ENCODE measurements around the gene VTI1A. TPM values are rescaled to one million over a fixed set of nuclear protein-coding genes. Genes with fewer than 3 reads are reported as not detected.

VTI1A gene
- total and polyA plus RNA-seq, 9 of the 15 experiments (the other 6 are each of a cell fraction or from before 2014, with no cell fraction given) = 9.3 to 21.4 (median 16.0) TPM

- no peak for TF ChIP-seq GTF2A2 (tag; IDR thresholded peaks at IDR 0.05)
These were observed 39.3 kb upstream of the VTI1A start (continued) for GRCh38 chr10:112407696-112408095.

DNA sequence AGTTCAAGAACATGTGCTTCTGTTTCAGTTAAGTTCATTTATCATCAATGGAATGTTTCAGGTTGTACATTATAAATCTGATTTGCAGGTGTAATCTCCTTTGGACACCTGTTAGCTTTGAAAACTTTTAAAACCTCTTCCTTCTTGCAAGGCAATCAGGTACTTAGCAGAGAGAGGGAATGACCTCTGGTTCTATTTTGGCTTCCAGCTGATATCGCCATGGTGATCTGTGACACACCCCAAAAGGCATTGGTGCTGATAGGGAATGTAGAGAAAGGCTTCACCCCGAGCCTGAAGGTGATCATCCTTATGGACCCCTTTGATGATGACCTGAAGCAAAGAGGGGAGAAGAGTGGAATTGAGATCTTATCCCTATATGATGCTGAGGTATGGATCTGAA, 37.7 kb upstream of the VTI1A start:
- no peak for FAIRE-seq
- Histone ChIP-seq H3K9me1 (ENCODE audit: control insufficient read depth, insufficient read depth, low read length) (no peaks in the 10 kb centered on the region), H3K4me2 (ENCODE audit: insufficient read depth, low read length) (no peak overlapping the region), H3K9me3 (replicated peaks; ENCODE audit: control insufficient read depth, insufficient read depth, low read depth, low read length) (no peaks in the 10 kb centered on the region), H4K20me1 (replicated peaks; ENCODE audit: control insufficient read depth, insufficient read depth, low read length) (no peaks in the 10 kb centered on the region), H3K27me3 (ENCODE audit: control insufficient read depth in 2 of 2, insufficient read depth in 2 of 2, low read length in 2 of 2) (no peaks in the 10 kb centered on the region; a peak in 1 of 5 replicates), H2AFZ (ENCODE audit: low read depth, low read length) (no peak overlapping the region), H3K9ac (ENCODE audit: insufficient read depth in 1 of 2, low read depth in 2 of 2, low read length in 2 of 2) (no peak overlapping the region), H3K4me3 (no peak overlapping the region), H3K36me3 (ENCODE audit: control insufficient read depth, insufficient read depth, low read length) (no peaks in the 10 kb centered on the region), H3K4me1 (replicated peaks in 1 of 2; ENCODE audit: control insufficient read depth in 2 of 2, insufficient read depth in 2 of 2, low read length in 2 of 2) (peaks cover 0 to 5% of the 10 kb centered on the region in 2 experiments; a peak in 3 of 5 replicates), H3K27ac (ENCODE audit: extremely low read depth, low read depth, low read length) (no peak overlapping the region), H3K79me2 (ENCODE audit: control insufficient read depth, insufficient read depth, low read length) (no peaks in the 10 kb centered on the region)
- in situ Hi-C loops (cut with MboI) = no loop called here
- ATAC-seq = no peak
- ChIA-PET POLR2A (no interaction called here), CTCF (ENCODE audit: low intra/inter-chr PET ratio) (no interaction called here)
- intact Hi-C loops (cut with micrococcal nuclease) = no loop called here
- no peak for DNase-seq (ENCODE audit: extremely low read depth in 1 of 4, low spot score in 3 of 4)
- 0% methylated on average over 2 of the region's 2 CpGs for WGBS (ENCODE audit: insufficient coverage, low coverage, missing lambda C conversion rate)
- TF ChIP-seq, protein P1, sequence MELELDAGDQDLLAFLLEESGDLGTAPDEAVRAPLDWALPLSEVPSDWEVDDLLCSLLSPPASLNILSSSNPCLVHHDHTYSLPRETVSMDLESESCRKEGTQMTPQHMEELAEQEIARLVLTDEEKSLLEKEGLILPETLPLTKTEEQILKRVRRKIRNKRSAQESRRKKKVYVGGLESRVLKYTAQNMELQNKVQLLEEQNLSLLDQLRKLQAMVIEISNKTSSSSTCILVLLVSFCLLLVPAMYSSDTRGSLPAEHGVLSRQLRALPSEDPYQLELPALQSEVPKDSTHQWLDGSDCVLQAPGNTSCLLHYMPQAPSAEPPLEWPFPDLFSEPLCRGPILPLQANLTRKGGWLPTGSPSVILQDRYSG (tag; conservative IDR thresholded peaks at IDR 0.05; ENCODE audit: low read depth) = no peak
- TF ChIP-seq ZNF511 (CRISPR knock-in tag; IDR thresholded peaks at IDR 0.05) = no peak
- TF ChIP-seq TCF7 (IDR thresholded peaks at IDR 0.05; ENCODE audit: borderline replicate concordance) = no peak
- no peak for TF ChIP-seq NCOA2 (IDR thresholded peaks at IDR 0.05; ENCODE audit: partially characterized antibody in 2 of 2)
- TF ChIP-seq FOXJ2 (tag; IDR thresholded peaks at IDR 0.05) = no peak
- TF ChIP-seq, protein P2, sequence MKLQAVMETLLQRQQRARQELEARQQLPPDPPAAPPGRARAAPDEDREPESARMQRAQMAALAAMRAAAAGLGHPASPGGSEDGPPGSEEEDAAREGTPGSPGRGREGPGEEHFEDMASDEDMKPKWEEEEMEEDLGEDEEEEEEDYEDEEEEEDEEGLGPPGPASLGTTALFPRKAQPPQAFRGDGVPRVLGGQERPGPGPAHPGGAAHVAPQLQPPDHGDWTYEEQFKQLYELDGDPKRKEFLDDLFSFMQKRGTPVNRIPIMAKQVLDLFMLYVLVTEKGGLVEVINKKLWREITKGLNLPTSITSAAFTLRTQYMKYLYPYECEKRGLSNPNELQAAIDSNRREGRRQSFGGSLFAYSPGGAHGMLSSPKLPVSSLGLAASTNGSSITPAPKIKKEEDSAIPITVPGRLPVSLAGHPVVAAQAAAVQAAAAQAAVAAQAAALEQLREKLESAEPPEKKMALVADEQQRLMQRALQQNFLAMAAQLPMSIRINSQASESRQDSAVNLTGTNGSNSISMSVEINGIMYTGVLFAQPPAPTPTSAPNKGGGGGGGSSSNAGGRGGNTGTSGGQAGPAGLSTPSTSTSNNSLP (IDR thresholded peaks at IDR 0.05; ENCODE audit: borderline replicate concordance, low read depth, low read length) = no peak
- TF ChIP-seq HMG20A (CRISPR knock-in tag; conservative IDR thresholded peaks at IDR 0.05) = no peak
- TF ChIP-seq, protein P3, sequence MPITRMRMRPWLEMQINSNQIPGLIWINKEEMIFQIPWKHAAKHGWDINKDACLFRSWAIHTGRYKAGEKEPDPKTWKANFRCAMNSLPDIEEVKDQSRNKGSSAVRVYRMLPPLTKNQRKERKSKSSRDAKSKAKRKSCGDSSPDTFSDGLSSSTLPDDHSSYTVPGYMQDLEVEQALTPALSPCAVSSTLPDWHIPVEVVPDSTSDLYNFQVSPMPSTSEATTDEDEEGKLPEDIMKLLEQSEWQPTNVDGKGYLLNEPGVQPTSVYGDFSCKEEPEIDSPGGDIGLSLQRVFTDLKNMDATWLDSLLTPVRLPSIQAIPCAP (CRISPR knock-in tag; IDR thresholded peaks at IDR 0.05; ENCODE audit: borderline replicate concordance) = no peak
- TF ChIP-seq, protein P4, sequence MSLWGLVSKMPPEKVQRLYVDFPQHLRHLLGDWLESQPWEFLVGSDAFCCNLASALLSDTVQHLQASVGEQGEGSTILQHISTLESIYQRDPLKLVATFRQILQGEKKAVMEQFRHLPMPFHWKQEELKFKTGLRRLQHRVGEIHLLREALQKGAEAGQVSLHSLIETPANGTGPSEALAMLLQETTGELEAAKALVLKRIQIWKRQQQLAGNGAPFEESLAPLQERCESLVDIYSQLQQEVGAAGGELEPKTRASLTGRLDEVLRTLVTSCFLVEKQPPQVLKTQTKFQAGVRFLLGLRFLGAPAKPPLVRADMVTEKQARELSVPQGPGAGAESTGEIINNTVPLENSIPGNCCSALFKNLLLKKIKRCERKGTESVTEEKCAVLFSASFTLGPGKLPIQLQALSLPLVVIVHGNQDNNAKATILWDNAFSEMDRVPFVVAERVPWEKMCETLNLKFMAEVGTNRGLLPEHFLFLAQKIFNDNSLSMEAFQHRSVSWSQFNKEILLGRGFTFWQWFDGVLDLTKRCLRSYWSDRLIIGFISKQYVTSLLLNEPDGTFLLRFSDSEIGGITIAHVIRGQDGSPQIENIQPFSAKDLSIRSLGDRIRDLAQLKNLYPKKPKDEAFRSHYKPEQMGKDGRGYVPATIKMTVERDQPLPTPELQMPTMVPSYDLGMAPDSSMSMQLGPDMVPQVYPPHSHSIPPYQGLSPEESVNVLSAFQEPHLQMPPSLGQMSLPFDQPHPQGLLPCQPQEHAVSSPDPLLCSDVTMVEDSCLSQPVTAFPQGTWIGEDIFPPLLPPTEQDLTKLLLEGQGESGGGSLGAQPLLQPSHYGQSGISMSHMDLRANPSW (CRISPR knock-in tag; IDR thresholded peaks at IDR 0.05) = no peak
- no peak for TF ChIP-seq RBM17 (IDR thresholded peaks at IDR 0.05; ENCODE audit: borderline replicate concordance, low read depth, low read length)
- no TSS peak for BruUV-seq (replicated peaks)

All from K562 (cell line).